GM18861 (cell line): Measurements from ENCODE around the gene SLC45A3.

ENCODE experiments used
- ATAC-seq: cut with Tn5 transposase; IDR thresholded peaks from one replicate; pipeline ENCODE4 v1.9.1; 2021; ENCODE audit not compliant: unreplicated experiment

The SLC45A3 gene

GRCh38 chr1:205610901-205611466 lies 69.3 kb downstream of the SLC45A3 start:
- ATAC-seq: no peak

GRCh38 chr1:205610036-205610435 lies 70.3 kb downstream of the SLC45A3 start:
- ATAC-seq: no peak
